ENCODE measurements around the gene SGK1.
A peak's percentile ranks its signal among the peaks of the same experiment; 100 is the strongest.
"Not testable (repeated sequence)": the region's sequence is repeated elsewhere in the genome, so short reads cannot be mapped to it uniquely, and the experiment has no call there.

SGK1 gene

GRCh38 chr6:134235937-134236751 lies 81.8 kb downstream of the SGK1 start:
- Histone ChIP-seq H4K8ac (ENCODE audit: low read depth, low read length) (no peak overlapping the region), H3K18ac (ENCODE audit: low read length) (no peak overlapping the region), H3K27ac (ENCODE audit: low read depth, low read length) (no peak overlapping the region), H3K27me3 (ENCODE audit: insufficient read depth, low read length) (no peaks in the 10 kb centered on the region), H4K91ac (ENCODE audit: low read depth, low read length) (no peak overlapping the region), H4K12ac (ENCODE audit: low read depth, low read length) (no peak overlapping the region), H2AFZ (ENCODE audit: insufficient read depth, low read length, poor library complexity) (no peak overlapping the region), H3K9me3 (ENCODE audit: insufficient read depth, low read depth, low read length) (no peaks in the 10 kb centered on the region), H2AK5ac (ENCODE audit: low read length) (no peak overlapping the region), H3K4me3 (ENCODE audit: low read depth, low read length) (no peak overlapping the region), H2BK12ac (ENCODE audit: low read length) (no peak overlapping the region), H3K14ac (ENCODE audit: low read length) (no peak overlapping the region), H3K23ac (ENCODE audit: low read length) (no peak overlapping the region), H3K79me1 (ENCODE audit: low read length) (no peaks in the 10 kb centered on the region), H3K79me2 (ENCODE audit: control insufficient read depth, insufficient read depth, low read length, poor library complexity) (no peaks in the 10 kb centered on the region), H2BK5ac (ENCODE audit: low read depth, low read length, poor library complexity) (no peak overlapping the region), H3K9ac (ENCODE audit: low read length) (no peak overlapping the region), H3K4me1 (ENCODE audit: control insufficient read depth in 1 of 2, insufficient read depth in 2 of 2, low read length in 2 of 2) (no peaks in the 10 kb centered on the region), H2BK120ac (ENCODE audit: insufficient read depth, low read length, poor library complexity) (no peak overlapping the region), H3K4ac (ENCODE audit: low read depth, low read length) (no peak overlapping the region), H3K4me2 (ENCODE audit: low read length) (no peak overlapping the region), H3K36me3 (ENCODE audit: control insufficient read depth in 1 of 2, insufficient read depth in 2 of 2, low read length in 2 of 2) (no peaks in the 10 kb centered on the region)
- DNase-seq = peak in 1 of 2 donors; percentile 37
- WGBS (ENCODE audit: extremely low coverage, insufficient coverage, insufficient read length) = no CpG with 5 or more reads among the region's 7 CpGs

- H2AFZ ChIP-seq (ENCODE audit: insufficient read depth, low read length, poor library complexity); H2AK5ac ChIP-seq (ENCODE audit: low read length); H3K36me3 ChIP-seq (ENCODE audit: control insufficient read depth in 1 of 2, insufficient read depth in 2 of 2, low read length in 2 of 2); H3K27me3 ChIP-seq (ENCODE audit: insufficient read depth, low read length); H3K4me2 ChIP-seq (ENCODE audit: low read length); H4K91ac ChIP-seq (ENCODE audit: low read depth, low read length); H4K12ac ChIP-seq (ENCODE audit: low read depth, low read length); H3K27ac ChIP-seq (ENCODE audit: low read depth, low read length); H2BK120ac ChIP-seq (ENCODE audit: insufficient read depth, low read length, poor library complexity); H2BK5ac ChIP-seq (ENCODE audit: low read depth, low read length, poor library complexity); H2BK12ac ChIP-seq (ENCODE audit: low read length); H3K23ac ChIP-seq (ENCODE audit: low read length); H3K4me1 ChIP-seq (ENCODE audit: control insufficient read depth in 1 of 2, insufficient read depth in 2 of 2, low read length in 2 of 2); H3K79me1 ChIP-seq (ENCODE audit: low read length); H3K79me2 ChIP-seq (ENCODE audit: control insufficient read depth, insufficient read depth, low read length, poor library complexity); H3K9ac ChIP-seq (ENCODE audit: low read length); H3K4me3 ChIP-seq (ENCODE audit: low read depth, low read length); H3K14ac ChIP-seq (ENCODE audit: low read length); H3K4ac ChIP-seq (ENCODE audit: low read depth, low read length); H3K9me3 ChIP-seq (ENCODE audit: insufficient read depth, low read depth, low read length); DNase-seq; H3K18ac ChIP-seq (ENCODE audit: low read length); H4K8ac ChIP-seq (ENCODE audit: low read depth, low read length): not testable (repeated sequence)
- no CpG with 5 or more reads among the region's 4 CpGs for WGBS (ENCODE audit: extremely low coverage, insufficient coverage, insufficient read length)
Measured at GRCh38 chr6:134235334-134235733, 82.6 kb downstream of the SGK1 start.

DNA sequence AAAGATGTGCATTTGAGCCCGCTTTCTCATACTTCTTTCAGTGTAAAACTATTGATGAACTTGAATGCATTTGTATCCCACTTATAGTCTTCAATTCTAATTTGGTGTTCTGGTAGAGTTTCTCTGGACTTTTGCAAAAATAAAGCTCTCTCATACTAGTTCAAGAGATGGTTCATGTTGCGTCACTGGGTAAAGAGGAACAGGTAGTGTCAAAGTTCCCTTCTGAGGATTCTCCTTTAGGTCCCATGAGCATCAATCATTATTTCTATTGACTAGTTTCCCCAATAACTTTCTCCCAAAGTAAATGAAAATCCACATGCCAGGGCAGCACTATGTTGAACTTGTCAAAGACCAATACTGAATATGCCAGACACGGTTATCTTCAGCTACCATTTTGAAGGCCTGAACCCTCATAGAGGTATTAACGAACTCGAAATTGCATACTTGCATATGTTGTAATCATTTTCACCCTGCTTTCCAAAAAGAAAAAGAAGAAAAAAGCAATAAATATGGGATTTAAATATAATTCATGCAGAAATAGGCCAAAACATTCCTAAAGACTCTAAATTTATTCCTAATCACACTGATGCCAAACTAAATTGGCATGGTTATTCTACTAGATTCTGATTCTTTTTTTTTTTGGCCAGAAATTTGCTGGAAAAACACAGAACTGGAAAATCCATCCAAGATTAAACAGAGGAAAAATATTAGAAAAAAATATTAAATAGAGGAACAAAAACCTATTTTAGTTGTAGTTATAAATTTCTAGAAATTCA lies 84.5 kb downstream of the SGK1 start:
- H2AFZ ChIP-seq (ENCODE audit: insufficient read depth, low read length, poor library complexity) = no peak overlapping the region
- no peaks in the 10 kb centered on the region for H3K27me3 ChIP-seq (ENCODE audit: insufficient read depth, low read length)
- no peaks in the 10 kb centered on the region for H3K79me2 ChIP-seq (ENCODE audit: control insufficient read depth, insufficient read depth, low read length, poor library complexity)
- no peak overlapping the region for H3K27ac ChIP-seq (ENCODE audit: low read depth, low read length)
- no peak overlapping the region for H3K23ac ChIP-seq (ENCODE audit: low read length)
- H3K4me3 ChIP-seq (ENCODE audit: low read depth, low read length) = no peak overlapping the region
- no peaks in the 10 kb centered on the region for H3K9me3 ChIP-seq (ENCODE audit: insufficient read depth, low read depth, low read length)
- DNase-seq = no peak
- H2AK5ac ChIP-seq (ENCODE audit: low read length) = no peak overlapping the region
- no peak overlapping the region for H2BK120ac ChIP-seq (ENCODE audit: insufficient read depth, low read length, poor library complexity)
- H4K12ac ChIP-seq (ENCODE audit: low read depth, low read length) = no peak overlapping the region
- H2BK12ac ChIP-seq (ENCODE audit: low read length) = no peak overlapping the region
- H3K4me1 ChIP-seq (ENCODE audit: control insufficient read depth in 1 of 2, insufficient read depth in 2 of 2, low read length in 2 of 2) = no peaks in the 10 kb centered on the region
- no peak overlapping the region for H3K9ac ChIP-seq (ENCODE audit: low read length)
- no peak overlapping the region for H3K4ac ChIP-seq (ENCODE audit: low read depth, low read length)
- no peaks in the 10 kb centered on the region for H3K36me3 ChIP-seq (ENCODE audit: control insufficient read depth in 1 of 2, insufficient read depth in 2 of 2, low read length in 2 of 2)
- no peaks in the 10 kb centered on the region for H3K79me1 ChIP-seq (ENCODE audit: low read length)
- H4K8ac ChIP-seq (ENCODE audit: low read depth, low read length) = no peak overlapping the region
- H3K4me2 ChIP-seq (ENCODE audit: low read length) = no peak overlapping the region
- no CpG with 5 or more reads among the region's 5 CpGs for WGBS (ENCODE audit: extremely low coverage, insufficient coverage, insufficient read length)
- no peak overlapping the region for H2BK5ac ChIP-seq (ENCODE audit: low read depth, low read length, poor library complexity)
- no peak overlapping the region for H3K18ac ChIP-seq (ENCODE audit: low read length)
- H4K91ac ChIP-seq (ENCODE audit: low read depth, low read length) = no peak overlapping the region
- no peak overlapping the region for H3K14ac ChIP-seq (ENCODE audit: low read length)

DNA sequence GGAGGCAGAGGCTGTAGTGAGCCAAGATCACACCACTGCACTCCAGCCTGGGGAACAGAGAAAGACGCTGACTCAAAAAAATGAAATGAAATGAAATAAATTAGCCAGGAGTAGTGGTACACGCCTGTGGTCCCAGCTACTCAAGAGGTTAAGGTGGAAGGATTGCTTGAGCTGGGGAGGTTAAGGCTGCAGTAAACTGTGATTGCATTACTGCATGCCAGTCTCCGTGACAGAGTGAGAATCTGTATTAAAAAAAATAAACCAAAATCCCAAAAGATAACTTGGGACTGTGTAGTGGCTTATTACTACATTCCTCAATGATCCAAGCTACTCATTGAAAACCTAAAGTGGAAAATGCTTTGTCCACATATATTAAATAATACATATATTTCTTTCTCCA lies 87.0 kb downstream of the SGK1 start:
- Histone ChIP-seq H3K4me1 (ENCODE audit: control insufficient read depth in 1 of 2, insufficient read depth in 2 of 2, low read length in 2 of 2) (no peaks in the 10 kb centered on the region), H3K9ac (ENCODE audit: low read length) (no peak overlapping the region), H3K9me3 (ENCODE audit: insufficient read depth, low read depth, low read length) (no peaks in the 10 kb centered on the region), H4K91ac (ENCODE audit: low read depth, low read length) (no peak overlapping the region), H2AFZ (ENCODE audit: insufficient read depth, low read length, poor library complexity) (no peak overlapping the region), H3K4me3 (ENCODE audit: low read depth, low read length) (no peak overlapping the region), H3K36me3 (ENCODE audit: control insufficient read depth in 1 of 2, insufficient read depth in 2 of 2, low read length in 2 of 2) (no peaks in the 10 kb centered on the region), H2BK5ac (ENCODE audit: low read depth, low read length, poor library complexity) (no peak overlapping the region), H2BK120ac (ENCODE audit: insufficient read depth, low read length, poor library complexity) (no peak overlapping the region), H3K27me3 (ENCODE audit: insufficient read depth, low read length) (no peaks in the 10 kb centered on the region), H4K8ac (ENCODE audit: low read depth, low read length) (no peak overlapping the region), H2BK12ac (ENCODE audit: low read length) (no peak overlapping the region), H3K79me1 (ENCODE audit: low read length) (no peaks in the 10 kb centered on the region), H3K4me2 (ENCODE audit: low read length) (no peak overlapping the region), H3K18ac (ENCODE audit: low read length) (no peak overlapping the region), H3K27ac (ENCODE audit: low read depth, low read length) (no peak overlapping the region), H3K4ac (ENCODE audit: low read depth, low read length) (no peak overlapping the region), H3K14ac (ENCODE audit: low read length) (no peak overlapping the region), H2AK5ac (ENCODE audit: low read length) (no peak overlapping the region), H4K12ac (ENCODE audit: low read depth, low read length) (no peak overlapping the region), H3K23ac (ENCODE audit: low read length) (no peak overlapping the region), H3K79me2 (ENCODE audit: control insufficient read depth, insufficient read depth, low read length, poor library complexity) (no peaks in the 10 kb centered on the region)
- no peak for DNase-seq
- no CpG with 5 or more reads among the region's 3 CpGs for WGBS (ENCODE audit: extremely low coverage, insufficient coverage, insufficient read length)
